ENCODE results near the gene CLDN3. TPM values are rescaled to one million over a fixed set of nuclear protein-coding genes. Genes with fewer than 3 reads are reported as not detected.
"Not testable (repeated sequence)": the region's sequence is repeated elsewhere in the genome, so short reads cannot be mapped to it uniquely, and the experiment has no call there.

The CLDN3 gene
- total and polyA plus RNA-seq, 7 donors: 0.71 to 705 (median 174) TPM; not detected in 2

DNA sequence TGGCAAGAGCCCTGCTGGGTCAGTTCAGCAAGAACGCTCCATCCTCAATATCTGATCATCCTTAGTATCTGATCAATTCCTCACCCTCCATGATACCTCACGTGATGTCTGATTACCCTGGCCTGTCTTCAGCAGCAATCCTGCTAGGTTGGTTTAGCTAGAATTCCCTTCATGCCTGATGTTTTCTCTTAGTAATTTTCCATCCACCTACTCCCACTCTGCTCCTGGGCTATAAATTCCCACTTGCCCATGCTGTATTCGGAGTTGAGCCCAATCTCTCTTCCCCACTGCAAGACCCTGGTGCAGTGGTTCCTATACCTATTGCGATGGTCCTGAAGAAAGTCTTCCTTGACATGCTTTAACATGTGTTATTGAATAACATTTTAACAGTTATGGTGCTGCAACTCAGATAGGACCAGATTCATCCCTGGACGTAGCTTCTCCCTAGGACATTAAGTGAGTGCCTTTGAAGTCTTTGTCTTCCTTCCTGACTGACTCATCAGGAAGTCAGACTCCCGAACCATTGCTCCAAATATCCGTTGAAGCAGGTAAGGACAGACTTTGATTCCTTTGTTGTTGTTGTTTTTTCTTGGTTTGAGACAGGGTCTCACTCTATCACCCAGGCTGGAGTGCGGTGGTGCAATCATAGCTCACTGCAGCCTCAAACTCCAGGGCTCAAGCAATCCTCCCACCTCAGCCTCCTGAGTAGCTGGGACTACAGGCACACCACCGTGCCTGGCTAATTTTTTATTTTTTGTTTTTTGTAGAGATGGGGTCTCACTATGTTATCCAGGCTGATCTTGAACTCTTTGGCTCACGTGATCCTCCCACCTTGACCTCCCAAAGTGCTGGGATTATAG lies 29.4 kb upstream of the CLDN3 start:
- Histone ChIP-seq H3K27ac (no peak overlapping the region), H3K36me3 (no peaks in the 10 kb centered on the region), H3K9me3 (no peaks in the 10 kb centered on the region), H3K27me3 (peaks cover 0 to 5% (median 2%) of the 10 kb centered on the region in 3 donors), H3K4me1 (no peaks in the 10 kb centered on the region), H3K4me3 (no peak overlapping the region)
- TF ChIP-seq POLR2AphosphoS5 (IDR thresholded peaks at IDR 0.05) (no peak), POLR2A (IDR thresholded peaks at IDR 0.05) (no peak)
- TF ChIP-seq, protein P1, sequence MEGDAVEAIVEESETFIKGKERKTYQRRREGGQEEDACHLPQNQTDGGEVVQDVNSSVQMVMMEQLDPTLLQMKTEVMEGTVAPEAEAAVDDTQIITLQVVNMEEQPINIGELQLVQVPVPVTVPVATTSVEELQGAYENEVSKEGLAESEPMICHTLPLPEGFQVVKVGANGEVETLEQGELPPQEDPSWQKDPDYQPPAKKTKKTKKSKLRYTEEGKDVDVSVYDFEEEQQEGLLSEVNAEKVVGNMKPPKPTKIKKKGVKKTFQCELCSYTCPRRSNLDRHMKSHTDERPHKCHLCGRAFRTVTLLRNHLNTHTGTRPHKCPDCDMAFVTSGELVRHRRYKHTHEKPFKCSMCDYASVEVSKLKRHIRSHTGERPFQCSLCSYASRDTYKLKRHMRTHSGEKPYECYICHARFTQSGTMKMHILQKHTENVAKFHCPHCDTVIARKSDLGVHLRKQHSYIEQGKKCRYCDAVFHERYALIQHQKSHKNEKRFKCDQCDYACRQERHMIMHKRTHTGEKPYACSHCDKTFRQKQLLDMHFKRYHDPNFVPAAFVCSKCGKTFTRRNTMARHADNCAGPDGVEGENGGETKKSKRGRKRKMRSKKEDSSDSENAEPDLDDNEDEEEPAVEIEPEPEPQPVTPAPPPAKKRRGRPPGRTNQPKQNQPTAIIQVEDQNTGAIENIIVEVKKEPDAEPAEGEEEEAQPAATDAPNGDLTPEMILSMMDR (IDR thresholded peaks at IDR 0.05): peak in 1 of 4 experiments; percentile 7
- intact Hi-C loops (cut with DNase I): no loop called here
- WGBS, 2 donors: 57 to 67% methylated on average over 10 of the region's 10 CpGs
- peak; percentile 2 for DNase-seq

DNA sequence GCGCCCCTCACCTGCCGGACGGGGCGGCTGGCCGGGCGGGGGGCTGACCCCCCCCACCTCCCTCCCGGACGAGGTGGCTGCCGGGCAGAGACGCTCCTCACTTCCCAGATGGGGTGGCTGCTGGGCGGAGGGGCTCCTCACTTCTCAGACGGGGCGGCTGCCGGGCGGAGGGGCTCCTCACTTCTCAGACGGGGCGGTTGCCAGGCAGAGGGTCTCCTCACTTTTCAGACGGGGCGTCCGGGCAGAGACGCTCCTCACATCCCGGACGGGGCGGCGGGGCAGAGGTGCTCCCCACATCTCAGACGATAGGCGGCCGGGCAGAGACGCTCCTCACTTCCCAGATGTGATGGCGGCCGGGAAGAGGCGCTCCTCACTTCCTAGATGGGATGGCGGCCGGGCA lies 27.1 kb upstream of the CLDN3 start:
- intact Hi-C loops (cut with DNase I): not testable (repeated sequence)

DNA sequence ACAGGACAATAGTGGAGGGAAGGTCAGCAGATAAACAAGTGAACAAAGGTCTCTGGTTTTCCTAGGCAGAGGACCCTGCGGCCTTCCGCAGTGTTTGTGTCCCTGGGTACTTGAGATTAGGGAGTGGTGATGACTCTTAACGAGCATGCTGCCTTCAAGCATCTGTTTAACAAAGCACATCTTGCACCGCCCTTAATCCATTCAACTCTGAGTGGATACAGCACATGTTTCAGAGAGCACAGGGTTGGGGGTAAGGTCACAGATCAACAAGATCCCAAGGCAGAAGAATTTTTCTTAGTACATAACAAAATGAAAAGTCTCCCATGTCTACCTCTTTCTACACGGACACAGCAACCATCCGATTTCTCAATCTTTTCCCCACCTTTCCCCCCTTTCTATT lies 26.6 kb upstream of the CLDN3 start:
- H3K9me3 ChIP-seq; H3K4me3 ChIP-seq; H3K27me3 ChIP-seq; DNase-seq; H3K36me3 ChIP-seq; H3K27ac ChIP-seq; intact Hi-C loops (cut with DNase I); H3K4me1 ChIP-seq: not testable (repeated sequence)
- WGBS, 2 donors: 46 to 75% methylated on average over 3 to 4 of the region's 6 CpGs

More for the DNA sequence above, 27.1 kb upstream of the CLDN3 start:
- WGBS, 2 donors: 95 to 96% methylated on average over 26 to 32 of the region's 34 CpGs
- H3K9me3 ChIP-seq, H3K4me1 ChIP-seq, H3K27me3 ChIP-seq, H3K36me3 ChIP-seq, H3K27ac ChIP-seq, H3K4me3 ChIP-seq: not testable (repeated sequence)
- peak; percentile 27 for DNase-seq

DNA sequence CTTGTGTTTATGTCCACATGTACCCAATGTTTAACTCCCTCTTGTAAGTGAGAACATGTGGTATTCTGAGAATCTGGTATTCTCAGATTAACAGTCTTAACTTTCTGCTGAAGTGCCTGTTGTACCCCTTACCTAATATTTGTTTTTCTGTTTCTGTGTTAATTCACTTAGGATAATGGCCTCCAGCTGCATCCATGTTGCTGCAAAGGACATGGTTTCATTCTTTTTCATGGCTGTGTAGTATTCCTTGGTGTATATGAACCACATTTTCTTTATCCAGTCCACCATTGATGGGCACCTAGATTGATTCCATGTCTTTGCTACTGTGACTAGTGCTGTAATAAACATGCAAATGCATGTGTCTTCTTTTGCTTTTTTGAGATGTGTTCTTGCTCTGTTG lies 25.1 kb upstream of the CLDN3 start:
- H3K27me3 ChIP-seq; H3K36me3 ChIP-seq; H3K4me3 ChIP-seq; DNase-seq; H3K4me1 ChIP-seq; H3K9me3 ChIP-seq; intact Hi-C loops (cut with DNase I); H3K27ac ChIP-seq: not testable (repeated sequence)

DNA sequence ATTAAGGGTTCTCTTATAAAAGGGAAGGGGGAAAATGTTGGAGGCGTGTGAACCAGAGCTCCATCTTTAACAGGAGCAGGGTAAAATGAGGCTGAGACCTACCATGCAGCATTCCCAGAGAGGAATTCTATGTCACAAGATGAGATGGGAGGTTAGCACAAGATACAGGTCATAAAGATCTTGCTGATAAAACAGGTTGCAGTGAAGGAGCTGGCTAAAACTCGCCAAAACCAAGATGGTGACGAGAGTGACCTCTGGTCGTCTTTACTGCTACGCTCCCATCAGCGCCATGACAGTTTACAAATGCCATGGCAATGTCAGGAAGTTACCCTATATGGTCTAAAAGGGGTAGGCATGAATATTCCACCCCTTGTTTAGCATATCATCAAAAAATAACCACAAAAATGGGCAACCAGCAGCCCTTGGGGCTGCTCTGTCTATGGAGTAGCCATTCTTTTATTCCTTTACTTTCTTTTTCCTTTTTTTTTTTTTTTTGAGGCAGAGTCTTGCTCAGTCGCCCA lies 21.2 kb upstream of the CLDN3 start:
- H3K27ac ChIP-seq; H3K36me3 ChIP-seq; H3K9me3 ChIP-seq; H3K4me3 ChIP-seq; H3K4me1 ChIP-seq; DNase-seq; intact Hi-C loops (cut with DNase I); H3K27me3 ChIP-seq: not testable (repeated sequence)
- 82 to 91% methylated on average over 7 of the region's 7 CpGs for WGBS, 2 donors

DNA sequence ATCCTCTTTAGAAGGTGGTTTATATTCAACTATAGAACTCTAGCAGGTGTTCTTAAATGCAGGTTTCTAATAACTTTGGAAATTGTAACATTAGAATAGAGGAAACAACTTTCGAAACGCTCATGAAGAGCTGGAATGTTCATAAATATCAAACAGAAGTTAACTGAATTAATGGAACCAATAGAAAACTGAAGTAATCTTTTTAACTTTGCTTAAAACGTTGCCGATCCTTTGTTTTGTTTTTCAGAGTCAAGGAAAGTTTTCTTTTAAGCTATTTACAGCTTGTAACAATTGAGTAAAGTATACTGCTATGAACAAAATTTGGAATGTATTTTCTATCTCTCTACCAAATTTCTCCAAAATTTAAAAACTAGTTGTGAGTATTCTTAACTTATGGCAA lies 19.0 kb upstream of the CLDN3 start:
- intact Hi-C loops (cut with DNase I): no loop called here
- Histone ChIP-seq H3K36me3 (no peaks in the 10 kb centered on the region), H3K27ac (no peak overlapping the region), H3K4me3 (no peak overlapping the region), H3K27me3 (no peaks in the 10 kb centered on the region), H3K9me3 (no peaks in the 10 kb centered on the region), H3K4me1 (no peaks in the 10 kb centered on the region)
- DNase-seq: no peak
- TF ChIP-seq, protein P1 (IDR thresholded peaks at IDR 0.05): no peak
- no peak for TF ChIP-seq EP300 (IDR thresholded peaks at IDR 0.05)
- TF ChIP-seq POLR2A (IDR thresholded peaks at IDR 0.05): no peak
- TF ChIP-seq POLR2AphosphoS5 (IDR thresholded peaks at IDR 0.05): no peak
- 91 to 92% methylated on average over 4 of the region's 4 CpGs for WGBS, 2 donors

DNA sequence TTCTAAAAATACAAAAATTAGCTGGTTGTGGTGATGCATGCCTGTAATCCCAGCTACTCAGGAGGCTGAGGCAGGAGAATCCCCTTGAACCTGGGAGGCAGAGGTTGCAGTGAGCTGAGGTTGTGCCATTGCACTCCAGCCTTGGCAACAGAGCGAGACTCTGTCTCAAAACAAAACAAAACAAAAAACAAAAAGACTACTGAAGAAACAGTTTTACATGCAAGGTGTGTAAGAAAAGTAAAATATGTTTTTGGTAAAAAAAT lies 17.6 kb upstream of the CLDN3 start:
- H3K27me3 ChIP-seq; DNase-seq; H3K4me1 ChIP-seq; H3K4me3 ChIP-seq; intact Hi-C loops (cut with DNase I); H3K9me3 ChIP-seq; H3K36me3 ChIP-seq; H3K27ac ChIP-seq: not testable (repeated sequence)
- 14 to 55% methylated on average over 1 of the region's 1 CpG for WGBS, 2 donors

Measured in sigmoid colon (tissue), 7 donors.